D721Med (cell line): ENCODE data around the gene AATF.
A peak's percentile ranks its signal among the peaks of the same experiment; 100 is the strongest.

Experiments
- DNase-seq: peaks from one replicate; pipeline ENCODE4 v3.0.0; 2011; ENCODE audit warnings: low spot score; ENCODE audit not compliant: insufficient read length
- FAIRE-seq: peaks from 2 replicates; lab custom pipeline; 2011; peaks lifted over from hg19 to GRCh38; lab: Jason Lieb, UNC
- CTCF ChIP-seq: IDR thresholded peaks from 2 replicates; pipeline ENCODE4 v1.5.1; 2012; ENCODE audit warnings: mild to moderate bottlenecking, control low read depth; ENCODE audit not compliant: insufficient read depth; ENCODE audit errors: missing control alignments

Gene AATF

GRCh38 chr17:37037590-37038155, 88.9 kb downstream of the AATF start:
- no peak for DNase-seq
- no peak for FAIRE-seq
- no peak for TF ChIP-seq CTCF

- TF ChIP-seq CTCF = no peak
- DNase-seq (no peak), FAIRE-seq (no peak)
Observed at GRCh38 chr17:37039269-37039668, 90.5 kb downstream of the AATF start.

- no peak for DNase-seq
- FAIRE-seq = no peak
- no peak for TF ChIP-seq CTCF
Observed at GRCh38 chr17:37041932-37042331, 93.2 kb downstream of the AATF start.

GRCh38 chr17:37043201-37043600, 94.4 kb downstream of the AATF start:
- no peak for FAIRE-seq
- no peak for TF ChIP-seq CTCF
- DNase-seq = no peak

GRCh38 chr17:37045351-37045922, 96.7 kb downstream of the AATF start:
- no peak for TF ChIP-seq CTCF
- FAIRE-seq = no peak

GRCh38 chr17:37047631-37048104, 98.9 kb downstream of the AATF start:
- DNase-seq (peak; percentile 57), FAIRE-seq (no peak)
- TF ChIP-seq CTCF = peak; percentile 98

More at GRCh38 chr17:37045351-37045922, 96.7 kb downstream of the AATF start:
- no peak for DNase-seq

- DNase-seq (no peak), FAIRE-seq (no peak)
- TF ChIP-seq CTCF = no peak
Observed at GRCh38 chr17:37048811-37049210, 100.1 kb downstream of the AATF start.
